Stimulated activated naive CD4-positive, alpha-beta T cell (primary cell): ENCODE measurements around the gene ZBP1.

Source experiments
- DNase-seq, 6 experiments: peaks; one replicate each; lab custom pipeline; 2025; lab: John Stamatoyannopoulos, UW

ZBP1 gene

DNA sequence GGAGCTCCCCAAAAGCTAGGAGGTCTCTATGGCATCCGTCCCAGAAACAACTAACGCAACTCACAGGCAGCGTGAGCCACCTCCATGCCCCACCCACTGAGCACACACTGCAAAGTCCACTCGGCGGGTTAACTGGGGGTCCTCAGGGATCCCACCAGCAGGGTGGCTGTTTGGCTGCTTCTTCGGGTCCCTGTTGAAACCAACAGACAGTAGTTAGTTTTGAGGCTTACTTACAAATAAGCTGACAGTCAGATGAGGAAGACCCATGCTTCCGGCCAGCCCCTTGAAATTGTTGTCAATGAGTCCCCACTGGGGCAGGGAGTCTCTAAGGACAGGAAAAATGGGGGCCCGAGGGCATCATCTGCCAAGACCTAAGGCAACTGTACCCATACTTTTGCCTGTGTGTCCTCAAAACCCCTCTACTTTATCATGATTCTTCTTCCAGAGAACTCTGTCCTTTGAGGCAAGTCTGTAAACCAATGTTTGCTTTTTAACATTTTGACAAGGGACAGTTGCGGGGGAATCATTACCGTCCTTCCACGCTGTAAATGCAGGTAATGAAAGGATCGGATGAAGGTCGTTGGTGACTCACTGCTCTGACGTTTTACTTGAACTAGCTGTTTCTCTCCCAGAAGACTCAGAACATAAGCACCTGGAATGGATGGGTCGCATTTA, 61.5 kb downstream of the ZBP1 start:
- no peak for DNase-seq

DNA sequence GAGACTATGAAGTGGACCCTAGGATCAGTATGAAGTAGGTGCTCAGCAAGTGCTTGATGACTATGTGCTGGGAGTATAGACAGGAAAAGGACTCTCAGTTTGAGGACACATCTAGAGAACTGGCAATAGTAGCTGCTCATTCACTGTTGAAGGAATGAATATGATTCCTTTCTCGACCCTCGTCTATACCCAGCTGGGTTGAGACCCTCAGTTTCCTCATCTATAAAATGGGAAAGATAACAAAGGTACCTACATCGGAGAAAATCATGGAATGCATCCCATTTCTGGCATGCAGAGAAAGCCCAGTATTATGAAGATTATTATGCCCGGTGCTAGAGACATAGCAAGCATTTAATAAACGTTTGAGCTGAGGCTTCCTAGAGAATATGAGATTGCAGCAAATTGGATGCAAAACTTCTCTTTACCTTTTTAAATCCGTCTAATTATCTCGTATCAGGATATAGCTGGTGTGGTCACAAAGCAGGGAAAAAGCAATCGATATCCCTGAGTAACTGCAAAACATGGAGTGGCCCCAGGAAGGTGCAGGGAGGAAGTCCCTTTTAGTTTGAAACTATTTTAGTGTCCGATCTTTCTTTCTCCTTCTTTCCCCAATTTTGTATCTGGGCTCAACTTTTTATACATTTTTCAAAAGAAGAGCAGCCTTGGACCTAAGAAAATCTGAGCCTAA, 62.2 kb downstream of the ZBP1 start:
- no peak for DNase-seq

DNA sequence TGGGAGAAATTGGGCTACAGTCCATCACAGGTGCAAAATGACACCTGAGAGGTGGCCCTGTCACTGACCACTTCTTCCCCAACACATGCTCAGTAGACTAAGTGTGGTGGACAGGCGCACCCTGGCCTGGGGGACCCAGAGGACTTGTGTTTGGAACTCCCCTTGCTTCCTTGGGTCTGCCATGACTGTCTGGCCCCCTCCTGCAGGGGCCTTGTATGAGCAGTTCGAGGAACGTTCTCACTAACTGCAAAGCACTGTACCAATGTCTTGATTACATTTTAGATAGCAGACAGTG, 63.3 kb downstream of the ZBP1 start:
- no peak for DNase-seq

DNA sequence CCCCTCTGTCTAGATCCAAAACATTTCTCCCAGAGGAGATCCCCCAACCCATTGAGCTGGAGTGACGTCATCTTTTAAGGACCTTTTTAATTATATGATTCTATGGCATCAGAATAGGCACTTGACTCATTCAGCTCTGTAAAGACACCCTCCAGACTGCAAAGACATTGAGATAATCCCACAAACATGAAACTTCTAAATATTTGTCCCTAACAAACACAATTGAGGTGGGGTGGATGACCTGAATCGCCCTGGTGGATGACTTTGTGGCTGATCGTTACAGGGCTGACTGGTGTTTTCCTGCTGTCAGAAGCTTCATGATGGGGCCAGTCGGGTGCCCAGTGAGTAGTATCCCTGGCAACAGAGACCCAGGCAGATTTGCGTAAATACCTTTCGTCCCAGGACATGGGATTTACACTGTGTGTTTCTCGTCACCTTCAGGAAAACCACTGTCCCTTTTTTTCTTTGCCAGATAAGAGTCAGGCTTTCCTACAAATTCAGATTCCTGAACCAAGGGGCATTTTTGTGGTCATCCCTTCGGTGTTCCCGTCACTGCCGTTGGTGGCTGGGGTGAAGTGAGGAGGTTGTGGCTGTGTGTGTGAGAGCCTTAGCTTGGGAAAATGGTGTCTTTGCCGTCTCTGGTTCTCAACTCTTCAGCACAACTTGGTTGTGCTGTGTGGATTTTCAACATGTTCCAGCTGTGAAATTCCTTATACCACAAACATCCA, 64.6 kb downstream of the ZBP1 start:
- DNase-seq: no peak
